ENCODE measurements around the gene ADGRA1. TPM values are rescaled to one million over a fixed set of nuclear protein-coding genes. Genes with fewer than 3 reads are reported as not detected.
A peak's percentile ranks its signal among the peaks of the same experiment; 100 is the strongest.

Gene ADGRA1
- total and polyA plus RNA-seq, 3 experiments from 2014 or later = not detected

DNA sequence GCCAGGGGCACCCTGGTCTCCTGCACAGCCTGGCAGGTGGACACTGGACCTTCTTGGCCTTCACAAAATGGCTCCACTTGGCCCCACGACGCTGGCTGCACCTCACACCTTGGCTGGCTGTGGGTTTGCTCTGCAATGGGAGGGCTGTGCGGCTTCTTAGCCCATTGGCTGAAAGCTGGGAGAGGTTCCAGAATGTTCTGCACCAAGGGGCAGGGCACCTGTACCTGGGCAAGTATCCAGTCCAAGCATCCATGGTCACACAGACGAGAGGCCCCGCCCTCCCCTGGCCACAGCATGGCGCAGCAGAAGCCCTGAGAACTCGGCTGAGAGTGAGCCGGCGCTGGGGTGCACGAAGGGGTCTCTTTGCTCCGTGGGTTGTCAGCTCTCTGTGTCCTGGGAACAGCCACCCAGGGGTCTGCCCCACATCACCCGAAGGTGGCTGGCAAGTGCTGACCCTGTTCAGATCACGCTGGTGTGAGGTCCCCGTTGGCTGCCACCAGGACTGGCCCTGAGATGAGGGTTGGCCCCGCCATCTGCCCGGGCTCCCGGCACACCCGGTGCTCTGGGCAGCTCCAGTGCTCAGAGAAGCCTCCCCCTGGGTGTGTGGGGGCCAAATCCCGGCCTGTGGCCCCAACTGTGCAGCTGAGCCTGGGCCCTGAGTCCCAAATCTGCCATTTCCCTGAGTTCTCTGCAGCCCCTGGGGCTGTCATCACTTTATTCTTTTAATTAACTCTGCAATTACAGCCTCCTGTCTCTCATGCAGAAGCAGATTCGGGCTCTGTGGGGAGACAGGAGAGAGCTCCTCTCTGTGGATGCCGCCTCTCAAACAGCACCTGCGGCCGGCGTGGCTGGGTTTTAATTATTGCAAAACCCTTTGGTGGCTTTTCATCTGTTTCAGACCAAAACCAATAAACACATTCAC is 19.4 kb upstream of the ADGRA1 start:
- H3K36me3 ChIP-seq (ENCODE audit: insufficient read depth, low read length) = no peaks in the 10 kb centered on the region
- CTCF ChIA-PET = no interaction called here
- no peaks in the 10 kb centered on the region for H3K9me3 Mint-ChIP-seq
- no peak overlapping the region for H3K4me3 Mint-ChIP-seq
- no peaks in the 10 kb centered on the region for H3K9me3 ChIP-seq (ENCODE audit: low read length)
- no peaks in the 10 kb centered on the region for H3K36me3 Mint-ChIP-seq
- H3K27ac ChIP-seq (ENCODE audit: low read depth, low read length) = no peak overlapping the region
- no peak for DNase-seq
- H3K4me3 ChIP-seq (ENCODE audit: low read length) = no peak overlapping the region
- POLR2A ChIA-PET = no interaction called here
- H3K27me3 Mint-ChIP-seq = peaks cover 0 to 5% of the 10 kb centered on the region in 2 donors
- no peaks in the 10 kb centered on the region for H3K4me1 ChIP-seq (ENCODE audit: insufficient read depth, low read length)
- H3K27ac Mint-ChIP-seq = no peak overlapping the region
- no peaks in the 10 kb centered on the region for H3K4me1 Mint-ChIP-seq
- H3K27me3 ChIP-seq (ENCODE audit: insufficient read depth, low read length, poor library complexity, severe bottlenecking) = no peaks in the 10 kb centered on the region

GRCh38 chr10:133069033-133069525 is 18.6 kb upstream of the ADGRA1 start:
- no peaks in the 10 kb centered on the region for H3K27me3 ChIP-seq (ENCODE audit: insufficient read depth, low read length, poor library complexity, severe bottlenecking)
- no peaks in the 10 kb centered on the region for H3K9me3 ChIP-seq (ENCODE audit: low read length)
- DNase-seq = no peak
- POLR2A ChIA-PET = no interaction called here
- Mint-ChIP-seq H3K36me3 (no peaks in the 10 kb centered on the region), H3K4me3 (no peak overlapping the region), H3K9me3 (no peaks in the 10 kb centered on the region), H3K27ac (no peak overlapping the region), H3K27me3 (peaks cover 0 to 5% of the 10 kb centered on the region in 2 donors), H3K4me1 (no peaks in the 10 kb centered on the region)
- H3K36me3 ChIP-seq (ENCODE audit: insufficient read depth, low read length) = no peaks in the 10 kb centered on the region
- H3K27ac ChIP-seq (ENCODE audit: low read depth, low read length) = no peak overlapping the region
- CTCF ChIA-PET = no interaction called here
- no peak overlapping the region for H3K4me3 ChIP-seq (ENCODE audit: low read length)
- H3K4me1 ChIP-seq (ENCODE audit: insufficient read depth, low read length) = no peaks in the 10 kb centered on the region

DNA sequence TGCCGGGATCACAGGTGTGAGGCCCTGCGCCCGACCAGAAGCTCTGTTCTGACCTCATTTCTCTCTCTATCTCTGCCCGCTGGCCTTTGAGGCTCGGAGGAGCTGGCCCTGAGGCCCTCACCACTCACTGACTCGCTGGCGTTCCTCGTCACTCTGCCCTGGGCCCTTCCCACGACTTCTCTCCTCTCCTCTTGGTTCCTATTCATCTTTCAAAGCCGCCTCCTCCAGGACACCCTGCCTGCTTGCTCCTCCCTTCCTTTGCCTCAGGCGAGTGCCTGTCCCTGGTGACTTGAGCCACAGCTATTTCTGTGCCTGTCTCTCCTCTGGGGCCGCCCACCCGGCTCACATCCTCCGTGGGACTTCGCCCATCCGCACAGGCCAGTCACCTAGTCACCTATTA is 17.3 kb upstream of the ADGRA1 start:
- POLR2A ChIA-PET = no interaction called here
- H3K27me3 Mint-ChIP-seq = peaks cover 0 to 5% of the 10 kb centered on the region in 2 donors

GRCh38 chr10:133070810-133071209 is 16.9 kb upstream of the ADGRA1 start:
- H3K27ac Mint-ChIP-seq = no peak overlapping the region
- H3K9me3 Mint-ChIP-seq = no peaks in the 10 kb centered on the region
- no peaks in the 10 kb centered on the region for H3K4me1 ChIP-seq (ENCODE audit: insufficient read depth, low read length)
- H3K4me3 ChIP-seq (ENCODE audit: low read length) = no peak overlapping the region
- no peak for DNase-seq
- no peaks in the 10 kb centered on the region for H3K36me3 Mint-ChIP-seq
- H3K36me3 ChIP-seq (ENCODE audit: insufficient read depth, low read length) = no peaks in the 10 kb centered on the region
- H3K27me3 ChIP-seq (ENCODE audit: insufficient read depth, low read length, poor library complexity, severe bottlenecking) = no peaks in the 10 kb centered on the region
- ChIA-PET POLR2A (no interaction called here), CTCF (no interaction called here)
- H3K4me3 Mint-ChIP-seq = peak overlapping the region in 1 of 7 donors; percentile 68
- no peak overlapping the region for H3K27ac ChIP-seq (ENCODE audit: low read depth, low read length)
- H3K4me1 Mint-ChIP-seq = no peaks in the 10 kb centered on the region
- H3K27me3 Mint-ChIP-seq = peaks cover 0 to 5% of the 10 kb centered on the region in 2 donors
- H3K9me3 ChIP-seq (ENCODE audit: low read length) = no peaks in the 10 kb centered on the region

More for the DNA sequence above, 17.3 kb upstream of the ADGRA1 start:
- H3K4me3 ChIP-seq (ENCODE audit: low read length) = no peak overlapping the region
- H3K9me3 ChIP-seq (ENCODE audit: low read length) = no peaks in the 10 kb centered on the region
- CTCF ChIA-PET = no interaction called here
- H3K27me3 ChIP-seq (ENCODE audit: insufficient read depth, low read length, poor library complexity, severe bottlenecking) = no peaks in the 10 kb centered on the region
- no peaks in the 10 kb centered on the region for H3K36me3 ChIP-seq (ENCODE audit: insufficient read depth, low read length)
- Mint-ChIP-seq H3K4me3 (peak overlapping the region in 1 of 7 donors; percentile 68), H3K27ac (no peak overlapping the region), H3K4me1 (no peaks in the 10 kb centered on the region), H3K9me3 (no peaks in the 10 kb centered on the region), H3K36me3 (no peaks in the 10 kb centered on the region)
- DNase-seq = no peak
- H3K4me1 ChIP-seq (ENCODE audit: insufficient read depth, low read length) = no peaks in the 10 kb centered on the region
- H3K27ac ChIP-seq (ENCODE audit: low read depth, low read length) = no peak overlapping the region

- Histone ChIP-seq H3K27ac (ENCODE audit: low read depth, low read length) (no peak overlapping the region), H3K27me3 (ENCODE audit: insufficient read depth, low read length, poor library complexity, severe bottlenecking) (no peaks in the 10 kb centered on the region), H3K36me3 (ENCODE audit: insufficient read depth, low read length) (no peaks in the 10 kb centered on the region), H3K4me1 (ENCODE audit: insufficient read depth, low read length) (no peaks in the 10 kb centered on the region), H3K4me3 (ENCODE audit: low read length) (no peak overlapping the region), H3K9me3 (ENCODE audit: low read length) (no peaks in the 10 kb centered on the region)
- no peaks in the 10 kb centered on the region for H3K36me3 Mint-ChIP-seq
- H3K4me1 Mint-ChIP-seq = no peaks in the 10 kb centered on the region
- ChIA-PET POLR2A (no interaction called here), CTCF (no interaction called here)
- H3K27me3 Mint-ChIP-seq = peaks cover 0 to 5% of the 10 kb centered on the region in 2 donors
- H3K4me3 Mint-ChIP-seq = no peak overlapping the region
- H3K27ac Mint-ChIP-seq = no peak overlapping the region
- H3K9me3 Mint-ChIP-seq = no peaks in the 10 kb centered on the region
- no peak for DNase-seq
Observed at GRCh38 chr10:133071733-133072132, 16.0 kb upstream of the ADGRA1 start.

- Histone ChIP-seq H3K27ac (ENCODE audit: low read depth, low read length) (no peak overlapping the region), H3K36me3 (ENCODE audit: insufficient read depth, low read length) (no peaks in the 10 kb centered on the region), H3K27me3 (ENCODE audit: insufficient read depth, low read length, poor library complexity, severe bottlenecking) (no peaks in the 10 kb centered on the region), H3K4me3 (ENCODE audit: low read length) (no peak overlapping the region), H3K9me3 (ENCODE audit: low read length) (no peaks in the 10 kb centered on the region), H3K4me1 (ENCODE audit: insufficient read depth, low read length) (no peaks in the 10 kb centered on the region)
- Mint-ChIP-seq H3K4me3 (no peak overlapping the region), H3K36me3 (no peaks in the 10 kb centered on the region), H3K4me1 (no peaks in the 10 kb centered on the region), H3K27ac (no peak overlapping the region), H3K9me3 (no peaks in the 10 kb centered on the region), H3K27me3 (peaks cover 0 to 5% of the 10 kb centered on the region in 2 donors)
- DNase-seq = no peak
- ChIA-PET POLR2A (no interaction called here), CTCF (no interaction called here)
Observed at GRCh38 chr10:133072196-133072595, 15.5 kb upstream of the ADGRA1 start.

GRCh38 chr10:133072720-133073390 is 14.9 kb upstream of the ADGRA1 start:
- Mint-ChIP-seq H3K4me3 (no peak overlapping the region), H3K27me3 (peaks cover 0 to 5% of the 10 kb centered on the region in 2 donors), H3K27ac (no peak overlapping the region), H3K9me3 (no peaks in the 10 kb centered on the region), H3K36me3 (no peaks in the 10 kb centered on the region), H3K4me1 (no peaks in the 10 kb centered on the region)
- no peak overlapping the region for H3K4me3 ChIP-seq (ENCODE audit: low read length)
- no peaks in the 10 kb centered on the region for H3K27me3 ChIP-seq (ENCODE audit: insufficient read depth, low read length, poor library complexity, severe bottlenecking)
- no peak overlapping the region for H3K27ac ChIP-seq (ENCODE audit: low read depth, low read length)
- H3K36me3 ChIP-seq (ENCODE audit: insufficient read depth, low read length) = no peaks in the 10 kb centered on the region
- no peaks in the 10 kb centered on the region for H3K9me3 ChIP-seq (ENCODE audit: low read length)
- ChIA-PET POLR2A (no interaction called here), CTCF (no interaction called here)
- H3K4me1 ChIP-seq (ENCODE audit: insufficient read depth, low read length) = no peaks in the 10 kb centered on the region
- DNase-seq = no peak

DNA sequence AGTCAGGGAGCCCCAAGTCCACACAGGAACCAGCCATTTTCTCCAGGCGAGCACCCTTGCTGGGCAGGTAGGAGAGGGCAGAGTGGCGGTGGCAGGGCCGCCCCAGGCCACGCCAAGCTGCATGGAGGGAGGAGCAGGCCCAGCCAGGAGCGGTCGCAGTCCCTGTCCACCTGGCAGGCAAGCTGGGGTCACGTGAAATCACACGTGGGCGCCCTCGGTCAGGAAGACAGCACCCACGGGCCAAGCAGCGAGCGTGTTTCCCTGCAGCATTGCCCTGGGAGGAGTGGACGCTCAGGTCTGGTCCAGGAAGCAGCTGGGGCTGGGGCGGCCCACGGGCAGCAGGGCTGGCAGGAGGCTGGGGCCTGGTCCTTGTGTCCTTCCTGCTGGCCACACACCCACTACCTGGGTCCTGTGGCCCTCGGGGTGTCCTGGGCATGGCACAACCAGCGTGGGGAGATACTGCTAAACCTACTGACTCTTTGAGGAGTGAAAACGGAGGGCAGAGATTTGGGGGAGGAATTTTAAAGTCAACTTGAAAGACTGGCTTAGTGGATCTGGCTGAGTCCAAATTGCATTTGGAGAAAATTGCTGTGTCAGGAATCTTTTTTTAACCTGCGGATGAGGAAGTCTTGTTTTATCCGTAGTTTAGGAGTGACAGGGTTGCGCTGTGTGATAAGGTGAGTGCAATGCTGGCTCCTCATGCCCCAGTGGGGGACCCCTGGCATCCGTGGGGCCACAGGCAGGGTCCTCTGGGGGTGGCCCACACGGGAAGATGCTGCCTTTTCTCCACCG is 12.2 kb upstream of the ADGRA1 start:
- no peaks in the 10 kb centered on the region for H3K36me3 Mint-ChIP-seq
- H3K27me3 Mint-ChIP-seq = peaks cover 0 to 1% of the 10 kb centered on the region in 2 donors
- Histone ChIP-seq H3K36me3 (ENCODE audit: insufficient read depth, low read length) (no peaks in the 10 kb centered on the region), H3K4me3 (ENCODE audit: low read length) (no peak overlapping the region), H3K4me1 (ENCODE audit: insufficient read depth, low read length) (no peaks in the 10 kb centered on the region), H3K27me3 (ENCODE audit: insufficient read depth, low read length, poor library complexity, severe bottlenecking) (no peaks in the 10 kb centered on the region), H3K27ac (ENCODE audit: low read depth, low read length) (no peak overlapping the region), H3K9me3 (ENCODE audit: low read length) (no peaks in the 10 kb centered on the region)
- DNase-seq = no peak
- no peaks in the 10 kb centered on the region for H3K9me3 Mint-ChIP-seq
- ChIA-PET POLR2A (interaction anchor here (0.5 kb wide), 1 partner anchor 37 kb away, joined by 4 read pairs; no protein-coding TSS in a partner anchor), CTCF (no interaction called here)
- no peaks in the 10 kb centered on the region for H3K4me1 Mint-ChIP-seq
- H3K27ac Mint-ChIP-seq = no peak overlapping the region
- no peak overlapping the region for H3K4me3 Mint-ChIP-seq
